Hematopoietic multipotent progenitor cell (in vitro differentiated cells): ENCODE measurements around the gene ZNF79. TPM values are rescaled to one million over a fixed set of nuclear protein-coding genes. Genes with fewer than 3 reads are reported as not detected.
A peak's percentile ranks its signal among the peaks of the same experiment; 100 is the strongest.

Source experiments
- DNase-seq, 3 donors: peaks; one replicate each; pipeline ENCODE4 v3.0.0-alpha.2; 2011 to 2015; ENCODE audit warnings: low read depth in 2 of 3, low spot score in 2 of 3
- small RNA-seq: library from RNA; depleted of rRNA; stranded (forward); fragments of <200 nt; gene quantifications from one replicate; pipeline ENCODE3, GENCODE V24; 2012
- total RNA-seq: library from RNA; depleted of rRNA; stranded (reverse); fragments of >200 nt; gene quantifications from one replicate; pipeline ENCODE4 v1.2.3, GENCODE V29; 2012

The ZNF79 gene
- total RNA-seq, 1 donor, result 7.8 TPM

GRCh38 chr9:127492616-127493015 is 68.4 kb downstream of the ZNF79 start:
- DNase-seq, result no peak

- no peak for DNase-seq
These were observed 69.6 kb downstream of the ZNF79 start for GRCh38 chr9:127493592-127494303.

- DNase-seq, result no peak
These were observed 70.1 kb downstream of the ZNF79 start for GRCh38 chr9:127494304-127494702.

Small RNA genes within 50 kb of the gene (small RNA-seq; reads per million reads assigned to genes)
- gene RF00019, result not detected
- gene SNORA65, result 149 reads per million, percentile 98 among the genes with 10 or more reads in this experiment

Other genes starting within 250 kb of the ZNF79 start
- gene GARNL3, start 159.6 kb upstream of the ZNF79 start, total RNA-seq, result 1.3 TPM
- gene SLC2A8, start 27.2 kb upstream of the ZNF79 start, total RNA-seq, result 14.5 TPM
- 3,064 TPM for gene RPL12, start 27.0 kb downstream of the ZNF79 start, total RNA-seq
- 14.0 TPM for gene LRSAM1, start 27.1 kb downstream of the ZNF79 start, total RNA-seq
- 5.7 TPM for gene STXBP1, start 187.9 kb downstream of the ZNF79 start, total RNA-seq